Putamen (tissue), 1 donor: ENCODE results near the gene RNASEH1.
"Not testable (repeated sequence)": the region's sequence is repeated elsewhere in the genome, so short reads cannot be mapped to it uniquely, and the experiment has no call there.

Source experiments
- DNase-seq: peaks from one replicate; pipeline ENCODE4 v3.0.0-alpha.2; 2016; ENCODE audit warnings: low spot score

Gene RNASEH1

DNA sequence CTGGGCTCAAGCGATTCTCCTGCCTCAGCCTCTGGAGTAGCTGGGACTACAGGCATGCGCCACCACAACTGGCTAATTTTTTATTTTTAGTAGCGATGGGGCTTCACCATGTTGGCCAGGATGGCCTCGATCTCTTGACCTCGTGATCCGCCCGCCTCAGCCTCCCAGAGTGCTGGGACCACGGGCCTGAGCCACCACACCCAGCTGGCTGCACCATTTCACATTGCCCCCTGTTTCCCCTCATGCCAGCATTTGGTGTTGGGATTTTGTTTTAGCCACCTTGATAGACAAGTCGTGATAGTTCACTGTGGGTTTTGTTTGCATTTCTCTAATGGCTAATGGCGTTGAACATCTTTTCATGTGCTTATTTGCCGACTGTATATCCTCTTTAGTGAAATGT is 31.0 kb upstream of the RNASEH1 start:
- DNase-seq, result no peak

DNA sequence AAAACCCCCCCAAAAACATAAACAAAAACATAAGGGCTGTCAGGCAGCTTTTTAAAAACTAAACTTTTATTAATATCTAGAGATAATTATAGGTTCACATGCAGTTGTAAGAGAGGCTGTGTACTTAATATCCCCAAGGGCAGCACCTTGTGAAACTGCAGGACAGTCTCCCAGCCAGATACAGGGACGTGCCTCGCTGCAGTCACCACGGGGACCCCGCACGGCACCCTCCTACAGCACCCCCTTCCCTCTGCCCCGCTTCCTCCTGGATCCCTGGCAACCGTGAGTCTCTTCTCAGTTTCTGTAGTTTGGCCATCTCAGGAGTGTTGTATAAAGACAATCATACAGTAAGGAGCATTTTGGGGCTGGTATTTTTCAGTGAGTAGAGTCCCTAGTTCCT is 30.0 kb upstream of the RNASEH1 start:
- DNase-seq, result no peak

GRCh38 chr2:3587432-3587831 is 29.3 kb upstream of the RNASEH1 start:
- DNase-seq, result no peak

DNA sequence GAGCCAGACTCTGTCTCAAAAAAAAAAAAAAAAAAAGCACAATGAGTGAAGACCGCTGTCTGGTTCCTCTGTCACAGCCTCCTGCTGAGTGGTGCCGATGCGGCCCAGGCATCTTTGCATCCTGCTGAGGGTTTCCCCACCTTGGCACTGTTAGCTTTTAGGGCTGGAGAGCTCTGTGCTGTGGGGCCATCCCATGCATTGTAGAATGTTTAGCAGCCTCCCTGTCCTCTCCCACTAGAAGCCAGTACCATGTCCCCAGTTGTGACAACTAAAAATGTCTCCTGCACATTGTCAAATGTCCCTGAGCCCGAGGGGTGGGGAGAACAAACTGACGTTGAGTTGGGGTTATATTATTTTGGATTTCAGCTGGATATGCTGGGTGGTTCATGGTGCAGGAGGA is 28.9 kb upstream of the RNASEH1 start:
- no peak for DNase-seq

- DNase-seq, result no peak
Measured at GRCh38 chr2:3586220-3586619, 28.1 kb upstream of the RNASEH1 start.

DNA sequence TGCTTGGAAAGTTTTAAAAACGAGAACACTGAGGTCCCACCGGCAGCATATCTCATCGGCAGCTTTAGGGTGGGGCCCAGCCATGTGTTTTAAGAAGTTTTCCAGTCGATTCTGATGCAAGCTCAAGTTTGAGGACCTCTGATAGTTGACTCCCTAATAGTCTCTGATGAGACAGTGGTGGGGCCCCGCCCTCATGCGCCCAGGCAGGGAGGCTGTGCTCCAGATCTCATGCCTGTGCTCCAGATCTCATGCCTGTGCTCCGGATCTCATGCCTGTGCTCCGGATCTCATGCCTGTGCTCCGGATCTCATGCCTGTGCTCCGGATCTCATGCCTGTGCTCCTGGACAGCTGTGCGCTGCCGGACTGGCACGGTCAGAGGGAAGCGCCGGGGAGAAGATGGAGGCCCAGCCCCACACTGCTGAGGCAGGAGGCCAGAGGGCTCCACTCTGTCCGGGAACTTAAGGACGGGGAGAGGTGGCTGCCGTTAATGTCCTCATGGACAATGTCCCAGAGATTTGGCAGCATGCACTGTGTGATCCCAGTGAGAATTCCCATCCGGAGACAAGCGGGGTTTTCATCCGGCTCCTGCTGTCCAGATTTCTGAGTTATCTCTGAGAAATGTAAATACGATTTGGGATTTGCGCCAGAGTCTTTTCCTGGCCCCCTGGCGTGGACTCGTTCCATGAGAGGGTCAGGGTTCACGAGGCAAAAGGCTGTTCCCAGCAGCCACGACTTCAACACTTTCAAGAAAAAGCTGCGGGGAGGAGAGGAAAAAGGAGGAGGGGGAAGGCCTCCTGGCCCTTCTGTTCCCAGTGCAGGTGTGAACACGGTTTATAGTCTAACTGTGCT is 27.4 kb upstream of the RNASEH1 start:
- DNase-seq, result no peak

GRCh38 chr2:3584608-3585260 is 26.6 kb upstream of the RNASEH1 start:
- no peak for DNase-seq

DNA sequence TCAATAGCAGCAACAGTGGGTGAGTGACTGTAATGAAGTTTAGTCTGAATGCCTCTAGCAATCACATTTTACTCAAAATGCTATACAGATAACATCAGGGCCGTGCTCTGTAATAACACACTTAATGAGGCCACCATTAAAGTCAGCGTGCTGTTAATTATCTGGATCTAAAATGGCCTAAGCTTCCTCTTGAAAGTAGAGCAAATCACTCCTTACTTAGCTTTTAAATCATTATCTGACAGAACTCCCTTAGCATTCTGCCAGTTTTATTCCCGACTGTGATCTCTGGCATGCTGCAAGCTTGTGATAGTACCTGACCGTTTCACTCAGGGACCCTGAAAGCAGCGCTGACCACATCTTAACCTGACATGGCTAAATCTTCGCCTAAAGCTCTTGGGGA is 25.9 kb upstream of the RNASEH1 start:
- no peak for DNase-seq

DNA sequence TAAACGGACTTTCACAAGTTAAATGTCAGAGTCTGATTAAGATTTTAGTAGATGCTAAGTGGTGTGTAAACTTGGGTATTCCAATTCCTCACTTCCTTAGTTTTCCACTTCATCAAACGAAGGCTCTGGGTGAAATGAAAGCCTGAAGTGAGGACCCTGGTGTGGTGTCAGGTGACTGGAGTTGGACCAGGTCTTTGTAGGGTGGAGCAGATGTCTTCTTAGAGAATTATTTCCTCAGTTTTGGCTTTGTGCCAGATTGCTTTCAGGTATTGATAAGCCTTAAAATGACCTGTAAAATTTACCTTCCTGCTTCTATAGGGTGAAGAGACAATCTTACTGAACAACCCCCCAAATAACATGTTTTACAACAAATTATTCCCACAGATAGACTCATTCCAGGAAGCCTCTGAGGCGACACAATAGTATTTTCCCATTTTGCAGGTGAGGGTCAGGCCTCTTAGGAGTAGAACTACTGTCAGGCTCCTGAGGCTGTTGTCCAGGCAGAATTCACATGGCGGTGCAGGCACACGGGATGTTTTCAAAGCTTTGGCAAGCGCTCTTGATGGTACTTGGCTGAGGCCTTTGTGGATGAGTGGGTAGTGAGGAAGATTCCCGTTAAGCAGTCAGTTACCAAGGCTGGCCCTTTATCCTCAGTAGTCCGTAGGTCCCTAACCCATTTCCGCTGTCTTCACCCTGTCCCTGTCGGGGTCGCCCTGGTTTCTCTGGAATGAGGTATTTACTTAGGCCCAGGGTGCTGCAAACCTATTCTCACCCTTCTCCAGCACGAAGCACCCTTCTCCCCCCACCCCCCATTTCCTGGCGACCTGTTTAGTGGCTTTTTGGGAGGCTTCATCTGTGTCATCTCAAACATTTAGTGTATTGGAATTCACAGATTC is 23.5 kb upstream of the RNASEH1 start:
- DNase-seq, result no peak

GRCh38 chr2:3580449-3580848 is 22.3 kb upstream of the RNASEH1 start:
- no peak for DNase-seq

DNA sequence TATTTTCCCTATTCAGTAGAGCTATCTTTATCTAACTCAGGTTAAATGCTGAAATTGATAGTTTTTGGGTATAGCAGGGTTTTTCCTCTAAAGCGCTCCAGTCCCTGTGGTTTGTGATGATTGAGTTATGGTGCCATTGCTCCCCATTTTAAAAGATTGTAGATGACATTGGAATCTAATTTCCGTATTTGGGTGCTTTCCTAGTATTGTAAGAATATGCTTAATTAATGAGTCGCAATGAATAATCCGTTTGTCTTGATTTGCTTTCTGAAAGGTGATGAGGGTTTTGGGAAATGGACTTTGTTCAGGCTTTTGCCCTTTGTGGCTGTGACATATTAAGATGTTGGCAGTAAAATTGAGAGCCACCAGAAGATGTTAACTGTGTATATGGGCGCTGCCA is 20.9 kb upstream of the RNASEH1 start:
- no peak for DNase-seq

- DNase-seq, result not testable (repeated sequence)
Measured at GRCh38 chr2:3576263-3576630, 18.1 kb upstream of the RNASEH1 start.

GRCh38 chr2:3575534-3576262 is 17.6 kb upstream of the RNASEH1 start:
- no peak for DNase-seq

- no peak for DNase-seq
Measured at GRCh38 chr2:3574155-3574554, 16.0 kb upstream of the RNASEH1 start.

- no peak for DNase-seq
Measured at GRCh38 chr2:3572620-3573019, 14.5 kb upstream of the RNASEH1 start.

DNA sequence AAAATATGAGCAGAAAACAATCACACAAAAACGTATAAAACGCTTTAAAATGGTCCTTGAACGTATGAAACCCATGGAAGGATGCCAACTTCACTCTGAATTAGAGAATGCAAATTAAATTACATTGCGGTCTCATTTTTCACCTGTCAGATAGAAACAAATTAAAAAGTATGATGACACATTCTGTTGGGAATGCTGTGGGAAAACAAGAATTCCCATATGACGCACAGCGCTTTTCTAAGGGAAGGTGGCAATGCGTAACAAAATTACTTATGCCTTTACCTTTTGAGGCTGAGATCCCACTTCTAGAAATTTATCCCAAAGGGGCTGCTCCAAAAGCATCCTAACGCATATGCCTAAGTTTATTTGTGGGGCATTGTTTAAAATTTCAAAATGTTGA is 13.2 kb upstream of the RNASEH1 start:
- DNase-seq, result no peak

- not testable (repeated sequence) for DNase-seq
Measured at GRCh38 chr2:3569656-3570055, 11.5 kb upstream of the RNASEH1 start.

DNA sequence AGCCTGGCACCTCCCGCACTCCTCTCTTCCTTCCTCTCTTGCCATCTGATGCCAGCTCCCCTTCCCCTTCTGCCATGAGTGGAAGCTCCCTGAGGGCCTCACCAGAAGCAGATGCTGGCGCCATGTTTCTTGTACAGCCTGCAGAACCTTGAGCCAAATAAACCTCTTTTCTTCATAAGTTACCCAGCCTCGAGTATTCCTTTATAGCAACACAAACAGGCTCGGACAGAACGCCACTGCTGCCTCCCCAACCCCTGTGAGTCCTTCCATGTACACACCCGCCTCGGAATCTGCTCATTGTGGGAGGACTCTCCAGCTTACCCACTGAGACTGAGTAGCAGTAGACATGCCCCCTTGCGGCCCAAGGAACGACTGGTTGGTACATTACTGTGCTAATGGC is 8.7 kb upstream of the RNASEH1 start:
- DNase-seq, result no peak

DNA sequence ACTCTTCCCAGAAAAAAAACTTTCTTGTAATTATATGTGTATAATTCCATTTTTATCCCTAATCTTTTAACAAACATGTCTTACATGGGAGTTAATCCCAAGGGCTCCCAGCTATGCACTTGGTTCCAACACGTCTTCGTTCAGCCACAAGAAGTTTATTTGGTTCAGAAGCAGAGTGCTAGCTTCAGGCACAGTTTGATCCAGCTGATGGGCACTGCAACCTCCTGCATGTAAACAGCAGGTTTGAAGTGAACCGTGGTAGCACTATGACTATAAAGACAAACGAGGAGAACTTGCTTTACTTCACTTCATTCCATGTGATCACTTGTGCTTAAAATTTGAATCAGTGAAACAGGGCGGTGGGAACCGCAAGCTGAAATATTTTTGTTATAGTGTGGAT is 7.0 kb upstream of the RNASEH1 start:
- DNase-seq, result no peak

DNA sequence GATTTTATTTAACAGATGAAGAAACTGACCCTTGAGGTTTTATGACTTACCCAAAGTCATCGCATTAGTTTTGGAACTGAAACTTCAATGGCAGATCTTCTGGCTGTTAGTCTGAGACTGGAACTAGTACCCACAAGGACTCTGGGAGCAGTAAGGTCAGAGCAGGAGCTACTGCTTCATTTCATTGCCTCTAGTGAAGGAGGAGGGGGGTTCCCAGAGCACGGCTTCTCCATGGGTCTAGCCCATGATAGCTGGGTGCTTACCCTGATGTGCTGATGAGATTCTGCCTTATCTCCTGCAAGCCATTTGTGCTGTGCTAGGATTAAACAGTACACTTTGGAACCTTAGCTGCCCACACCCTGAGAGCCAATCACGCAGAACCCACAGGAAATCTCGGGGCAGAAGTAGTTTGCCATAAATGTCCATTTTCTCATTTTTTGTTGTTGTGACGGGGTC is 5.4 kb upstream of the RNASEH1 start:
- no peak for DNase-seq

GRCh38 chr2:3557639-3558204 is 411 bp downstream of the RNASEH1 start:
- DNase-seq, result no peak

DNA sequence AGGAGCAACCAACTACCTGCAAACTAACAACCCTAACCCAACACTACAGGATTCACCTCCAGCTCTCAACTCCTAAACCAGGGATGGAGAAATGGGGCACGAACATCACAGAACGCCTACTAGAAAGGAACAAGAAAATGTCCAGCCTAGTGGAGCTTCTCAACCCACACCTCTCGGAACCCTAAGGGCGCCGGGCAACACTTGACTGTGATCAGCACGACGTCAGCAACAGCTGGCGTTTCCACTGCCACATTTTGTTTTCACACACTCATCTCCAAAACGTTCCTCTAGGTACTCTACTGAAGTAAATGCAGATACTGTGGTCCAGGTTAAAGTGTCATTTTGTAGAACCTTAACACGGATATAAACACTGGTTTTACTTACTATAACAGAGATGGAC is 4.2 kb downstream of the RNASEH1 start:
- no peak for DNase-seq
